HEK293 (cell line): ENCODE data around the gene PARP1.

Source experiments
- CTCF ChIA-PET: fragments of 350-600 bp; formaldehyde crosslinking; extraction: SDS; loops from one replicate; lab custom pipeline; 2021; ENCODE audit warnings: antibody characterized with exemption; lab: Yijun Ruan, JAX
- POLR2A ChIA-PET: fragments of 300-600 bp; formaldehyde crosslinking; extraction: SDS; loops from one replicate; lab custom pipeline; 2020; ENCODE audit warnings: antibody characterized with exemption, inconsistent platforms; lab: Yijun Ruan, JAX
- H3K27ac ChIP-seq: fragments of 200-500 bp; sonication (Bioruptor generic); 2 replicates; pipeline ENCODE4 v1.5.1; 2014; ENCODE audit warnings: low read depth, low read length, control low read depth, inconsistent platforms; ENCODE audit errors: extremely low read depth
- H3K36me3 ChIP-seq, 2 experiments: fragments of 200-500 bp in 1 of 2; sonication (Bioruptor generic) in 1 of 2; 1 replicate in 1 of 2; 2 replicates in 1 of 2; pipeline ENCODE4 v1.5.1; 2014 to 2017; ENCODE audit warnings: inconsistent platforms in 2 of 2, low read length in 2 of 2; ENCODE audit not compliant: control insufficient read depth in 2 of 2, insufficient read depth in 1 of 2
- H3K4me1 ChIP-seq: fragments of 200-500 bp; sonication (Bioruptor generic); 2 replicates; pipeline ENCODE4 v1.5.1; 2014; ENCODE audit warnings: mild to moderate bottlenecking, low read length, inconsistent platforms; ENCODE audit not compliant: control insufficient read depth, insufficient read depth
- H3K4me3 ChIP-seq: 2 replicates; pipeline ENCODE4 v1.5.1; 2011; ENCODE audit warnings: low read depth, mild to moderate bottlenecking, control low read depth, low read length, moderate library complexity
- H3K9me3 ChIP-seq: fragments of 200-500 bp; sonication (Bioruptor generic); 2 replicates; pipeline ENCODE4 v1.5.1; 2014; ENCODE audit warnings: low read depth, low read length, inconsistent platforms; ENCODE audit not compliant: control insufficient read depth, insufficient read depth
- HOXA7 ChIP-seq: sonication (generic); formaldehyde crosslinking; IDR thresholded peaks from 2 replicates; pipeline ENCODE4 v1.8.1; 2022; ENCODE audit warnings: missing genetic modification reagents, borderline replicate concordance
- KLF16 ChIP-seq: fragments of 450-650 bp; formaldehyde crosslinking; IDR thresholded peaks from 2 replicates; pipeline ENCODE4 v1.5.1; 2017; ENCODE audit warnings: missing biosample characterization, missing genetic modification characterization
- KLF17 ChIP-seq: fragments of 450-650 bp; formaldehyde crosslinking; IDR thresholded peaks from 2 replicates; pipeline ENCODE4 v1.5.1; 2016; ENCODE audit warnings: missing biosample characterization, missing genetic modification characterization
- PRDM4 ChIP-seq: fragments of 450-650 bp; formaldehyde crosslinking; IDR thresholded peaks from 2 replicates; pipeline ENCODE4 v1.5.1; 2017; ENCODE audit warnings: missing biosample characterization, missing genetic modification characterization
- ZBTB1 ChIP-seq: fragments of 450-650 bp; formaldehyde crosslinking; IDR thresholded peaks from 2 replicates; pipeline ENCODE4 v1.5.1; 2016; ENCODE audit warnings: missing biosample characterization, missing genetic modification characterization
- ZBTB10 ChIP-seq: fragments of 450-650 bp; formaldehyde crosslinking; IDR thresholded peaks from 2 replicates; pipeline ENCODE4 v1.5.1; 2016; ENCODE audit warnings: missing biosample characterization, missing genetic modification characterization
- ZBTB6 ChIP-seq: fragments of 450-650 bp; formaldehyde crosslinking; IDR thresholded peaks from 2 replicates; pipeline ENCODE4 v1.5.1; 2017; ENCODE audit warnings: missing biosample characterization, missing genetic modification characterization
- ZNF10 ChIP-seq: fragments of 450-650 bp; formaldehyde crosslinking; IDR thresholded peaks from 2 replicates; pipeline ENCODE4 v1.5.1; 2017; ENCODE audit warnings: missing biosample characterization, missing genetic modification characterization
- ZNF19 ChIP-seq: fragments of 450-650 bp; formaldehyde crosslinking; IDR thresholded peaks from 2 replicates; pipeline ENCODE4; 2016; ENCODE audit warnings: missing biosample characterization, missing genetic modification characterization, low read depth
- ZNF214 ChIP-seq: fragments of 450-650 bp; formaldehyde crosslinking; IDR thresholded peaks from 2 replicates; pipeline ENCODE4 v1.5.1; 2017; ENCODE audit warnings: missing biosample characterization, mild to moderate bottlenecking, missing genetic modification characterization, borderline replicate concordance
- ZNF23 ChIP-seq: fragments of 450-650 bp; formaldehyde crosslinking; IDR thresholded peaks from 2 replicates; pipeline ENCODE4 v1.5.1; 2016; ENCODE audit warnings: missing biosample characterization, missing genetic modification characterization, borderline replicate concordance
- ZNF404 ChIP-seq: fragments of 450-650 bp; formaldehyde crosslinking; IDR thresholded peaks from 2 replicates; pipeline ENCODE4 v1.5.1; 2017; ENCODE audit warnings: missing biosample characterization, missing genetic modification characterization
- ZNF416 ChIP-seq: fragments of 450-650 bp; formaldehyde crosslinking; IDR thresholded peaks from 2 replicates; pipeline ENCODE4 v1.5.1; 2016; ENCODE audit warnings: missing biosample characterization, missing genetic modification characterization
- ZNF426 ChIP-seq: fragments of 450-650 bp; formaldehyde crosslinking; IDR thresholded peaks from 2 replicates; pipeline ENCODE4 v1.5.1; 2017; ENCODE audit warnings: missing biosample characterization, missing genetic modification characterization, mild to moderate bottlenecking, inconsistent platforms, moderate library complexity
- ZNF530 ChIP-seq: fragments of 450-650 bp; formaldehyde crosslinking; IDR thresholded peaks from 2 replicates; pipeline ENCODE4 v1.5.1; 2016; ENCODE audit warnings: low read depth, missing biosample characterization, missing genetic modification characterization
- ZNF544 ChIP-seq: fragments of 450-650 bp; formaldehyde crosslinking; IDR thresholded peaks from 2 replicates; pipeline ENCODE4 v1.5.0; 2017; ENCODE audit warnings: missing biosample characterization, missing genetic modification characterization
- ZNF624 ChIP-seq: fragments of 450-650 bp; formaldehyde crosslinking; IDR thresholded peaks from 2 replicates; pipeline ENCODE4 v1.5.1; 2017; ENCODE audit warnings: missing biosample characterization, missing genetic modification characterization
- ZNF626 ChIP-seq: fragments of 450-650 bp; sonication (Bioruptor Pico); formaldehyde crosslinking; IDR thresholded peaks from 2 replicates; pipeline ENCODE4 v1.5.1; 2018; ENCODE audit warnings: missing biosample characterization, missing genetic modification characterization, inconsistent platforms
- ZNF658 ChIP-seq: fragments of 450-650 bp; formaldehyde crosslinking; IDR thresholded peaks from 2 replicates; pipeline ENCODE4; 2016; ENCODE audit warnings: missing biosample characterization, missing genetic modification characterization
- ZNF701 ChIP-seq: fragments of 450-650 bp; formaldehyde crosslinking; IDR thresholded peaks from 2 replicates; pipeline ENCODE4 v1.5.1; 2016; ENCODE audit warnings: missing biosample characterization, missing genetic modification characterization
- ZNF792 ChIP-seq: fragments of 450-650 bp; formaldehyde crosslinking; IDR thresholded peaks from 2 replicates; pipeline ENCODE4 v1.5.1; 2016; ENCODE audit warnings: missing biosample characterization, missing genetic modification characterization
- ZSCAN16 ChIP-seq: fragments of 450-650 bp; formaldehyde crosslinking; IDR thresholded peaks from 2 replicates; pipeline ENCODE4 v1.5.1; 2016; ENCODE audit warnings: missing biosample characterization, missing genetic modification characterization
- ZSCAN5A ChIP-seq: fragments of 450-650 bp; formaldehyde crosslinking; IDR thresholded peaks from 2 replicates; pipeline ENCODE4 v1.5.1; 2016; ENCODE audit warnings: missing biosample characterization, missing genetic modification characterization

The PARP1 gene

GRCh38 chr1:226384040-226384439, 23.9 kb downstream of the PARP1 start:
- no peak for TF ChIP-seq ZBTB6
- no peak for TF ChIP-seq ZNF626 (tag by site-specific recombination)
- TF ChIP-seq KLF16 (tag by site-specific recombination) = no peak
- TF ChIP-seq ZNF544 (tag by site-specific recombination) = no peak
- no peak for TF ChIP-seq ZNF426 (tag by site-specific recombination)
- no peak for TF ChIP-seq ZNF214 (tag by site-specific recombination)
- no peak for TF ChIP-seq ZNF792
- ChIA-PET CTCF (interaction anchor here (0.7 kb wide), 1 partner anchor 51 kb away, joined by 3 read pairs; no protein-coding TSS in a partner anchor), POLR2A (no interaction called here)
- peaks cover 70 to 100% of the 10 kb centered on the region in 2 experiments for H3K36me3 ChIP-seq
- no peaks in the 10 kb centered on the region for H3K4me1 ChIP-seq
- no peak overlapping the region for H3K4me3 ChIP-seq
- H3K9me3 ChIP-seq = no peaks in the 10 kb centered on the region
- H3K27ac ChIP-seq = no peak overlapping the region

- Histone ChIP-seq H3K27ac (no peak overlapping the region), H3K9me3 (no peaks in the 10 kb centered on the region), H3K4me3 (no peak overlapping the region), H3K4me1 (no peaks in the 10 kb centered on the region), H3K36me3 (peaks cover 70 to 100% of the 10 kb centered on the region in 2 experiments)
- CTCF ChIA-PET = no interaction called here
- POLR2A ChIA-PET = no interaction called here
- TF ChIP-seq ZNF530 (tag by site-specific recombination) (no peak), ZNF23 (tag by site-specific recombination) (no peak), ZNF10 (tag by site-specific recombination) (no peak), ZNF416 (tag by site-specific recombination) (no peak), ZNF19 (no peak), PRDM4 (tag by site-specific recombination) (no peak)
Observed at GRCh38 chr1:226382030-226382429, 25.9 kb downstream of the PARP1 start.

GRCh38 chr1:226381226-226381998, 26.5 kb downstream of the PARP1 start:
- Histone ChIP-seq H3K27ac (no peak overlapping the region), H3K4me1 (no peaks in the 10 kb centered on the region), H3K4me3 (no peak overlapping the region), H3K36me3 (peaks cover 75 to 100% of the 10 kb centered on the region in 2 experiments), H3K9me3 (no peaks in the 10 kb centered on the region)
- ChIA-PET POLR2A (no interaction called here), CTCF (interaction anchor here (1.6 kb wide), 1 partner anchor 256 kb away, joined by 5 read pairs; no protein-coding TSS in a partner anchor)
- TF ChIP-seq ZNF701 (no peak), ZSCAN5A (no peak), ZBTB10 (tag by site-specific recombination) (no peak), ZNF624 (tag by site-specific recombination) (no peak), KLF17 (tag by site-specific recombination) (no peak), ZNF658 (tag by site-specific recombination) (no peak), ZSCAN16 (tag by site-specific recombination) (no peak), ZNF404 (tag by site-specific recombination) (no peak), ZBTB1 (tag by site-specific recombination) (no peak), HOXA7 (CRISPR knock-in tag) (no peak)
